ELR (cell line): ENCODE measurements around the gene STOML3.
"Not testable (repeated sequence)": the region's sequence is repeated elsewhere in the genome, so short reads cannot be mapped to it uniquely, and the experiment has no call there.

Source experiments
- DNase-seq: peaks from one replicate; pipeline ENCODE4 v3.0.0-alpha.2; 2015; ENCODE audit warnings: low read depth

STOML3 gene

GRCh38 chr13:38990693-38991092, at the start of gene STOML3:
Gene STOML3, minus strand, starts transcription at chr13:38990831. Its CDS starts 110 bp downstream, at chr13:38990721.
- no peak for DNase-seq

- no peak for DNase-seq
Observed at GRCh38 chr13:39040206-39040605, 49.6 kb upstream of the STOML3 start.

GRCh38 chr13:39039041-39039440, 48.4 kb upstream of the STOML3 start:
- DNase-seq, result peak; percentile 18

GRCh38 chr13:39038569-39039030, 48.0 kb upstream of the STOML3 start:
- peak; percentile 50 for DNase-seq

- DNase-seq, result peak; percentile 88
Observed at GRCh38 chr13:39037880-39038568, 47.4 kb upstream of the STOML3 start, which contains the start of the genes NHLRC3 and PROSER1. Gene NHLRC3, plus strand, starts transcription at chr13:39038456. Its CDS starts 184 bp downstream, at chr13:39038640. Gene PROSER1, minus strand, starts transcription at chr13:39038089. Its CDS starts 847 bp downstream, at chr13:39037242.

DNA sequence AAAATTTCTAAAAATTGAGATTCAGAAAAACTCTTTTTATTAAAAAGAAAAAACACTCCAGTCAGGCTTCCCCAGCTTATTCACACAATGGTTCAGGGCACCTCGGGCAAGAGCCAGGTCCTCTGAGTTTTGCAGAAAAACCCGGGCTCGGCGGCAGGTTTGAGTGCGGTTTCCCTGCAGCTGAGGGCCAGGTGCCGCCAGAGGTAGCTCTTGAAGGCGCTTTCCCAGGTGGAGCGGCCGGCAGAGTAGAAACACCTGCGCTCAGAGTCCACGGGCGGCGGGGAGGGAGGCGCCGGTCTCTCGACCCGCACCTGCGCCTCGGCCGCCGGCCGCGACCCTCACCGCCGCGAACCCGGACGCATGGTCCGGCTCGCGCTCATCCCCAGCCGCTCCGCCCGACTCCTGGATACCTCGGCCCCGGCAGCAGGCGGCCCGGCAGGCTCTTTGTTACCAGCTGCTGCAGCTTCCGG, 46.8 kb upstream of the STOML3 start:
- DNase-seq, result peak; percentile 25

GRCh38 chr13:39036212-39036611, 45.6 kb upstream of the STOML3 start:
- peak; percentile 50 for DNase-seq

DNA sequence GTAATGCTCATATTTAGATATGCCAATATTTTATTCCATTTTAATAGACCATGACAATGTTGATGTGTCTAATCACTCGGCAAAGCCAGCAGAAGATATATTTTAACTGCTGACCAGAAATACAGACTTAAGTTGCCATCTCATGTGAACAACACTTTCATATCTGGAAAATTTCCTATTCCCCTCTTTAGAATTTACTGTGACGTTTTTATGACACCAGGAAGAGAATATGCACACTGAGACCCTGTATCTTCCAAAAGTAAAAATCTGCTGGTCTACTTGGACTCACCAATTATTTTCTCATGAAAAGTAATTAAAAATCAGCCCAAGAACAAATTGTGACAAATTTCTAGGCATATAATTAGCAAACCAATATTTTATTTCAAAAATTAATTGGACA, 45.2 kb upstream of the STOML3 start:
- DNase-seq, result no peak

DNA sequence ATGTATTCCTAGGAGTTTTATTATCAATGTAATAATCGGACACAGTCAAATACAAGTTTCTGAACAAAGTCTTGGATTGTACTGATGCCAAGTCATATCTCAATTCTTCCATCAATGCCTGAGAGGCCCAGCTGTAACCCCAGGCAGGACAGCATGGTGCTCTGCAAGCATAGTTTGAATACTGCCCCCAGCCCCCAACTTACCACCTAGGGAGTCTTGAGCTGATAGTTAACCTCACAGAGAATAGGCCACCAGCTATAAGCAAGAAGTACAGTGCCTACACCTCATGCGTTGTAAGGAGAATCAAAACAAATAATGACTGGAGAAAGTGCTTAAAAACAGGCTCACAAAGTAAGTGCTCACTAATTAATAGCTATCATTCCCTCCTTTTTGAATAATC, 44.6 kb upstream of the STOML3 start:
- no peak for DNase-seq

GRCh38 chr13:39034085-39034484, 43.5 kb upstream of the STOML3 start:
- no peak for DNase-seq

- no peak for DNase-seq
Observed at GRCh38 chr13:39032150-39032549, 41.5 kb upstream of the STOML3 start.

- DNase-seq, result no peak
Observed at GRCh38 chr13:39025433-39025839, 34.8 kb upstream of the STOML3 start.

DNA sequence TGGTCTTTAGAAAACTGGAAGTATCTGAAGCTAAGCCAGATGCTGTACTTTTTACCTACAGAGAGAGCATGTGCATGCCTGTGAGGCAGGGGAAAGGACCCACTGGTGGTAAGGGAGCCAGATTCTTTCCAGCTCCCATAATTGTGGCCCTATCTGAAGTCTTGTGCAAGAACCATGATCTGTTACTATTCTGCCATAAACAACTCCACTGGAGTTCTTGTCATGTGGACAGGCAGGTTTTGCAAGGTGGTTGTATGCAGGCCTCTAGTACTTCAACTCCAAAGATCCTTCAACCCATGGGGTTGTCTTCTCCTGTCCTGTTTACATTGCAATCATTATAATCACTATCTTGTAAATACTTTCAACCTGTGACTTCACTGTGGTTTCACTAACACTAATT, 33.1 kb upstream of the STOML3 start:
- DNase-seq, result no peak

GRCh38 chr13:39023316-39023715, 32.7 kb upstream of the STOML3 start:
- no peak for DNase-seq

- DNase-seq, result no peak
Observed at GRCh38 chr13:39020853-39021462, 30.3 kb upstream of the STOML3 start.

DNA sequence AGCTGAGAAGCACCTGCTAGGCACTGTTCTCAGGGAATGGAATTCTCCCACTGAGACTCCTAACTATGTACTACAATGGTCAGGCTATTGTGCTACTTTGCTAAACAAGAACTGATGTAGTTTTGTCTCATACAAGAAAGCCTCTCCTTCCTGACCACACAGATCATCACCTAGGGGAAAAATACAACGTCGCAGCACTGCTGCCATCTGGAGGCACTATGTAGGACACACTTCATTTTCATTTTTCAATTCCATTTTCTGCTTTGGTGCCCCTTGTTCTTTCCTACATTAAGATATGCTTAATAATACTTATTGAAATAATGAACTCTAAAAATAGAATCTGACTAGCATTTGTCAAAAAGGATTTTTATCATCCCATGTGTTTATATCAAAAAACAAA, 26.2 kb upstream of the STOML3 start:
- DNase-seq, result peak; percentile 40

- DNase-seq, result no peak
Observed at GRCh38 chr13:39016087-39016486, 25.5 kb upstream of the STOML3 start.

GRCh38 chr13:39013462-39013861, 22.8 kb upstream of the STOML3 start:
- no peak for DNase-seq

- no peak for DNase-seq
Observed at GRCh38 chr13:39012608-39013007, 22.0 kb upstream of the STOML3 start.

DNA sequence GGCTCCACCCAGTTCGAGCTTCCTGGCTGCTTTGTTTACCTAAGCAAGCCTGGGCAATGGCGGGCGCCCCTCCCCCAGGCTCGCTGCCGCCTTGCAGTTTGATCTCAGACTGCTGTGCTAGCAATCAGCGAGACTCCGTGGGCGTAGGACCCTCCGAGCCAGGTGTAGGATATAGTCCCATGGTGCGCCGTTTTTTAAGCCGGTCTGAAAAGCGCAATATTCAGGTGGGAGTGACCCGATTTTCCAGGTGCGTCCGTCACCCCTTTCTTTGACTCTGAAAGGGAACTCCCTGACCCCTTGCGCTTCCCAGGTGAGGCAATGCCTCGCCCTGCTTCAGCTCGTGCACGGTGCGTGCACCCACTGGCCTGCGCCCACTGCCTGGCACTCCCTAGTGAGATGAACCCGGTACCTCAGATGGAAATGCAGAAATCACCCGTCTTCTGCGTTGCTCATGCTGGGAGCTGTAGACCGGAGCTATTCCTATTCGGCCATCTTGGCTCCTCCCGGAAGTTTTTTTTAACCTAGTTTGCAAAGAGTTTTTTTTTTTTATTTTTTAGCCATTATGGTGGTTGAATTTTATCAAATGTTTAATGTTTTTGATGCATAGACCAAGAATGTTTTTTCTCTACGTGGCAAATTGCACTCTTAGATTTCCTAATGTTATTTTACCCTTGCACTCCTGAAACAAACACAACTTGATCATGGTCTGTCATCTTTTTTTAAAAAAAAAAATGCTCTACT, 15.9 kb upstream of the STOML3 start:
- not testable (repeated sequence) for DNase-seq

DNA sequence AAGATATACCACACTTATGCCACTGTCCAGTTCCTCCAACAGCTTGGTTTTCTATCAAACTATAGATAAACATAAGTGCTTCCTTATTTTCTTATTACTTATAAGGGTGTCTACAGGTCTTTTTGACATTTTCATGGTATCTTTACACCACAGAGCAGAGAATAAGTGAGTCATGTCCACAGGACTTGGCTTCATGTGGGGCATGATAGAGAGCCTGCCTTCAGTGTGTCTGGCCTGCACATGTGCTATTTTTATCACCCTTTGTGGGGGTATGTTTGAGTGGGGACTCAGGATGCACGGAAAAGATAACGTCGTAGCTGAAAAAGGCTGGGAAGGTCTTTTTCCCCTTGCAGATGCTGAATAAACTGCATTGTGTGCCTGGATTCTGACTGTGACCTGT, 8.1 kb upstream of the STOML3 start:
- DNase-seq, result no peak

DNA sequence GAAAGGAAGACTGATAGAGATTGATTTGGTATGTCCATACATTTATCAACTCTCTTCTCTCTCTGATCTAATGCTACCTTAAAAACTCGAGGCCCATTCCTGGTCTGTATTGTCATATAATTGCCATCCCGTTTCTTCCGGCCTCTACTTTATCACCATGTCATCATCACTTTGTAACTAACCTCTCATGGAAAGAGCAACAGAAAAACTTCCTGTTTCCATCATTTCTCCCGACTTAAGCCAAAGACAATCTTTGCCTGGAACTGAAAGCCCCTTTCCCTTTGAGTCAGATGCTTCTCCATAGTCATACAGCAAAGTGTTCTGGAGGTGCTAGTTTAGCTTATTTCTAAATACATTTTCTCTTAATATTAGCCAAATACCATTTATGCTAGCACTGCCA, 2.8 kb upstream of the STOML3 start:
- no peak for DNase-seq

- DNase-seq, result no peak
Observed at GRCh38 chr13:38981096-38981495, 9.5 kb downstream of the STOML3 start.
